Kidney epithelial cell (primary cell): Measurements from ENCODE around the gene USP31. TPM values are rescaled to one million over a fixed set of nuclear protein-coding genes. Genes with fewer than 3 reads are reported as not detected.
A peak's percentile ranks its signal among the peaks of the same experiment; 100 is the strongest.

ENCODE experiments used
- DNase-seq: peaks from one replicate; pipeline ENCODE4 v3.0.0-alpha.2; 2010; ENCODE audit warnings: low read depth
- H3K27me3 ChIP-seq: 2 replicates; pipeline ENCODE4 v1.6.0; 2011; ENCODE audit warnings: low read length; ENCODE audit not compliant: control insufficient read depth, insufficient read depth
- H3K36me3 ChIP-seq: 2 replicates; pipeline ENCODE4 v1.5.1; 2011; ENCODE audit warnings: low read length; ENCODE audit not compliant: control insufficient read depth, insufficient read depth
- H3K4me3 ChIP-seq: 2 replicates; pipeline ENCODE4 v1.5.1; 2011; ENCODE audit warnings: low read depth, mild to moderate bottlenecking, control low read depth, low read length
- total RNA-seq: library from RNA; depleted of rRNA; stranded (reverse); fragments of >200 nt; gene quantifications from 2 replicates; pipeline ENCODE4 v1.2.3, GENCODE V29; 2015
- TF ChIP-seq, protein P1 (sequence below): IDR thresholded peaks from 2 replicates; pipeline ENCODE4 v1.5.1; 2011; ENCODE audit warnings: mild to moderate bottlenecking, moderate library complexity, low read length, control low read depth, inconsistent platforms; ENCODE audit not compliant: insufficient read depth, poor library complexity, severe bottlenecking

USP31 gene
- total RNA-seq, 1 donor from 2014 or later, result 16.1 TPM

DNA sequence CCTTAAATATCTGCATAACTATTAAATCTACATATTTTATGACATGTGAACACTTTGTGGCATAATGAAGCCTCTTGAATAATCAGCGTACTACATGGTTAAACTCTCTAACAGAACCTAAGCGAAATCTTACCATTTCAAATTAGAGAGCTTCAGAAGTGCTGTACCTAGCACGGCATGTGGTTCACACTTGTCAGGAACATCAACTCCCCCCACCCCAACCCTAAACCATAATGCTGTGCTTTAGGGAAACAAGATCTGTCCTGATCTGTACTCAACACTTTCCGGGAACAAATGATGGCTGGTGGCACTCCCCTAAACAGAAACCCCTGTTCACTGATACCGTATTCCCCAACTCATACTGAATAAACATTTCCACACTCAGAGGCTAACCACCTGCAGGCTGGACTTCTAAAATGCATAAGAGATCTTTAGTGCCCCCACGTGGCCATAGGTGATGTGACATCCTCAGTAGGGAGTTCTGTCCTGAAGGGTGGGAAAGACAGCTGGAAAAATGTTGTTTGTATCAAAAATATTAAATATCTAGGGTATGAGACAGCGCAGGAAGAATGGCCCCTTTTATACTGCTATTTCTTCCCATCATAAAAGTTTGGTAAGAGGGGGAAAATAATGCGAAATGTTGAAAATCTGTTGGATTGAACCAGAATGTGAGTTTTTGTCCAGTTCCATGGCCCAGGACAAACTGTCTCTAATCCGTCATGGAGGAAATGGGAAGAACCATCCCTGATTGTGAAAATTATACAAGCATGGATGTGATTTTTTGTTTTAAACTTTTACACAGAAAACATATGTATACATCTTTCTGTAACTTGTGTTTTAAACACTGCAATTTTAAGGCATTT lies 88.6 kb downstream of the USP31 start:
- TF ChIP-seq, protein P1, sequence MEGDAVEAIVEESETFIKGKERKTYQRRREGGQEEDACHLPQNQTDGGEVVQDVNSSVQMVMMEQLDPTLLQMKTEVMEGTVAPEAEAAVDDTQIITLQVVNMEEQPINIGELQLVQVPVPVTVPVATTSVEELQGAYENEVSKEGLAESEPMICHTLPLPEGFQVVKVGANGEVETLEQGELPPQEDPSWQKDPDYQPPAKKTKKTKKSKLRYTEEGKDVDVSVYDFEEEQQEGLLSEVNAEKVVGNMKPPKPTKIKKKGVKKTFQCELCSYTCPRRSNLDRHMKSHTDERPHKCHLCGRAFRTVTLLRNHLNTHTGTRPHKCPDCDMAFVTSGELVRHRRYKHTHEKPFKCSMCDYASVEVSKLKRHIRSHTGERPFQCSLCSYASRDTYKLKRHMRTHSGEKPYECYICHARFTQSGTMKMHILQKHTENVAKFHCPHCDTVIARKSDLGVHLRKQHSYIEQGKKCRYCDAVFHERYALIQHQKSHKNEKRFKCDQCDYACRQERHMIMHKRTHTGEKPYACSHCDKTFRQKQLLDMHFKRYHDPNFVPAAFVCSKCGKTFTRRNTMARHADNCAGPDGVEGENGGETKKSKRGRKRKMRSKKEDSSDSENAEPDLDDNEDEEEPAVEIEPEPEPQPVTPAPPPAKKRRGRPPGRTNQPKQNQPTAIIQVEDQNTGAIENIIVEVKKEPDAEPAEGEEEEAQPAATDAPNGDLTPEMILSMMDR, result peak; percentile 84
- Histone ChIP-seq H3K27me3 (no peaks in the 10 kb centered on the region), H3K36me3 (no peaks in the 10 kb centered on the region), H3K4me3 (no peak overlapping the region)
- DNase-seq, result peak; percentile 25

DNA sequence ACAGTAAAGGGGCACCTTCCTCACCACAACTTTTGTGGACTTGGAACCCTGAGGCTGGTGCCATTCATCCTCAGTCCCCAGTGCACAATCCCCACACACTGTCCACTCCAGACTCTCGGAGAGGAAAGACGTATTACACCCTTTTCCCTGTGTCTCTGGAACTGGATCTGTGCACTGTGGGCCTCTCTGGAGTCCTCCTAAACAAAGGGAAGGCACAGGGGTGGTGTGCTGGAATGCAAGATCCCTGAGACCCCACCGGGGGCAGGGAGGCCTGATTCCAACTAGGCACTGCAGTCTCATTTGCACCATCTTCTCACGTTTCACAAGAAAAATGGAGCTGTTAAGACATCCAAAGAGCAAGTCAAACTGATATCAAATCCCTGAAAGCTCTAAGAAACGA lies 89.8 kb downstream of the USP31 start:
- Histone ChIP-seq H3K36me3 (no peaks in the 10 kb centered on the region), H3K4me3 (no peak overlapping the region), H3K27me3 (no peaks in the 10 kb centered on the region)
- TF ChIP-seq, protein P1, result no peak
- DNase-seq, result no peak

- H3K27me3 ChIP-seq, result no peaks in the 10 kb centered on the region
- no peak for DNase-seq
- TF ChIP-seq, protein P1, result no peak
- H3K36me3 ChIP-seq, result no peaks in the 10 kb centered on the region
- H3K4me3 ChIP-seq, result no peak overlapping the region
Observed at GRCh38 chr16:23058576-23058975, 90.7 kb downstream of the USP31 start.

- TF ChIP-seq, protein P1, result no peak
- H3K36me3 ChIP-seq, result no peaks in the 10 kb centered on the region
- H3K4me3 ChIP-seq, result no peak overlapping the region
- no peak for DNase-seq
- H3K27me3 ChIP-seq, result peaks cover 4% of the 10 kb centered on the region
Observed at GRCh38 chr16:23057013-23057596, 92.1 kb downstream of the USP31 start.

DNA sequence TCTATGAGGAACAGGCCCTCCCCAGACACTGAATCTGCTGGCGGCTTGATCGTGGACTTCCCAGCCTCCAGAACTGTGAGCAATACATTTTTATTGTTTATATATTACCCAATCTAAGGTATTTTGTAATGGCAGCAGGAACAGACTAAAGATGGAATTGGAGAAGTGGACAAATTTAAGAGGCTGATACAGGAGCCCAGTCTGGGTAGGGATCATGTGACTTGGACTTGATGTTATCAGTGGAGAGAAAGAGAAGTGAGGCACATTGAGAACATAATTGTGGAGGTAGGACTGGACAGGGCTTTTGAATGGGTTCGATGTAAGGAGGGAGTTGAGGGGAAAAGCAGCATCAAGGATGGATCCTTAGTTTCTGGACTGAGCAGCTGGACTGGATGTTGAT lies 93.8 kb downstream of the USP31 start:
- TF ChIP-seq, protein P1, result no peak
- H3K27me3 ChIP-seq, result peaks cover 4% of the 10 kb centered on the region
- no peak for DNase-seq
- no peak overlapping the region for H3K4me3 ChIP-seq
- H3K36me3 ChIP-seq, result no peaks in the 10 kb centered on the region
